ENCODE results near the gene NEK9.
"Not testable (repeated sequence)": the region's sequence is repeated elsewhere in the genome, so short reads cannot be mapped to it uniquely, and the experiment has no call there.

The NEK9 gene

GRCh38 chr14:75107186-75107585 lies 19.7 kb downstream of the NEK9 start:
- no peak for DNase-seq (ENCODE audit: low spot score)

GRCh38 chr14:75101491-75101890 lies 25.4 kb downstream of the NEK9 start:
- no peak for DNase-seq (ENCODE audit: low spot score)

- no peak for DNase-seq (ENCODE audit: low spot score)
Measured at GRCh38 chr14:75098682-75099081, 28.2 kb downstream of the NEK9 start.

DNA sequence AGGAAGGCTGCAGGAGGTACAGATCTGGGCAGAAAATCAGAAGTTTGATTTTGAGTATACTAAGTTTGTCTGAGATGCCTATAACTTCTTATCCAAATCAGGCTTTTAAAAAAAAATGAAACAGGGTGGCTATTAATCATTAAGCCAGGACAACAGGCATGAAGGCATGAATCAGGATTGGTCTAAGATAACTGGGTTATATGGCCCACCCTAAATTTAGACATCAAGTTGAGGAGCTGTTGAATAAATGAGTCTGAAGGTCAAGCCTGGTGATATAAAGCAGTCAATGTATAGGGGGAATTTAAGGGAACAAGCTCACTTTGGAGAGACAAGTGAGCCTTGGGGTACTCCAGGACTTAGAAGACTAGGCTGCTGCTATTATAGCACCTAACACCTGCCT lies 28.6 kb downstream of the NEK9 start:
- no peak for DNase-seq (ENCODE audit: low spot score)

GRCh38 chr14:75096959-75097358 lies 29.9 kb downstream of the NEK9 start:
- DNase-seq (ENCODE audit: low spot score), result no peak

DNA sequence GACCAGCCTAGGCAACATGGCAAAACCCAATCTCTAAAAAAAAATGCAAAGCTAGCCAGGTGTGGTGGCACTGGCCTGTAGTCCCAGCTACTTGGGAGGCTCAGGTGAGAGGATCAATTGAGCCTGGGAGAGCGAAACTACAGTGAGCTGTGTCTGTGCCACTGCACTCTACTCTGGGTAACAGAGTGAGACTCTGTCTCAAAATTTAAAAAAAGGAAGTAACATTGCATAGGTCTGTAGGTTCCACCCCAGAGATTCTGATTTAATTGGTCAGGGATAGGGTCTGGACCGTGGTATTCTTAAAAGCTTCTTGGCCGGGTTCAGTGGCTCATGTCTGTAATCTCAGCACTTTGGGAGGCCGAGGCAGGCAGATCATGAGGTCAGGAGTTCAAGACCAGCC lies 31.2 kb downstream of the NEK9 start:
- no peak for DNase-seq (ENCODE audit: low spot score)

GRCh38 chr14:75094896-75095295 lies 32.0 kb downstream of the NEK9 start:
- DNase-seq (ENCODE audit: low spot score), result no peak

DNA sequence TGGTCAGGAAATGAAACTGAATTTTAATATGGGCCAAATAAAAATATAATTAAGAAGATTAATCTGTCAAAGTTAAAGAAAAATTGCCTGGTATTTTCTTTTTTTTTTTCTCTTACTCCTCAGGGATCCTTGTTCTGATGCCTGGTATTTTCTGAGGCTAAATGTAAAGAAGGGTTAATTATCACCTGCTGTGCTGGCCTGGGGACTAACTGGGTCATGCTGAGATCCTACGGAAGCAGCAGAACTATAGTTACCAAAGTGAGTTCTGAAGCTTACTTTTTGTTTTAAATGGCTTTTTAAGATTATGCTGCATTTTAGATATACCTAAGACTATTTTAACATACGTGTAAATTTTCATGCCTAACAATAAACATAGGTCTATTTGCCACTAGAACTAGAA lies 34.1 kb downstream of the NEK9 start:
- no peak for DNase-seq (ENCODE audit: low spot score)

- DNase-seq (ENCODE audit: low spot score), result no peak
Measured at GRCh38 chr14:75091251-75091650, 35.6 kb downstream of the NEK9 start.

GRCh38 chr14:75090353-75090752 lies 36.5 kb downstream of the NEK9 start:
- DNase-seq (ENCODE audit: low spot score), result no peak

GRCh38 chr14:75088566-75089373 lies 38.1 kb downstream of the NEK9 start:
- peak; percentile 59 for DNase-seq (ENCODE audit: low spot score)

- DNase-seq (ENCODE audit: low spot score), result no peak
Measured at GRCh38 chr14:75088153-75088552, 38.7 kb downstream of the NEK9 start.

DNA sequence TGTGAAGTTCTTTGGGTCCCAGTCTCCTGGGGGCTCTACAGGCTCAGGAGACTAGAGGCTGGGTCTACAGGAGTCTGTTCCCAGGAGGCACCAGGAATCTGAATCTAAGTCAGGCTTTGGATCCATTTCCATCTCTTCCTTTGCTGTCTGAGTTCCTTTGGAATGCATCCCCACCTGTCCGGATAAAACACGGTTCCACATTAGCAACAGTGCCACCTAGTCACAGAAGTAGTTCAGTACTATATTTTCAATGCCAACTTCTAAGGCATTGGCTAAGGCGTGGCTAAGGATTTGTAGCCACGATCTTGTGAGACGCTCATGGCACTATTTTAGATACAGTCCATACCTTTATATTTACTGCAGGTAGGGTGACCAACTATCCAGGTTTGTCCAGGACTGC lies 42.3 kb downstream of the NEK9 start:
- no peak for DNase-seq (ENCODE audit: low spot score)

DNA sequence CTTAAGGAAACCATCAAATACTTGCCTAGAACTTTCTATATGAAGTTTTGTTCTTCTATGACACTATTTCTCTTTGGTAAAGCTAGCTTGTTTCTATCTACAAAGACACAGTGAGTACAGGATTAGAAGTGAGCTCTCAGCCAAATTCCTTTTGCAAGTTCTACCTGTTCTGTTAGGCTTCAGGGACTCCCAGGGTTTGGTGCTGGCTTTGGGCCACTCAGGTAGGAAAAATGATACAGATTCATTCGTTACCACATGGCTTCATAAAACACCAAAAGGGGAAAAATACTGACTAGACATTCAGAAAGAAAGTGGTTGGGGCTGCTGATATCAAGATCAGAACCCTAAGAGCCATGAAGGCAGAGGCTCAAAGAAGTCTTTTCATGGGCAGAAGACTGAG lies 43.6 kb downstream of the NEK9 start:
- no peak for DNase-seq (ENCODE audit: low spot score)

DNA sequence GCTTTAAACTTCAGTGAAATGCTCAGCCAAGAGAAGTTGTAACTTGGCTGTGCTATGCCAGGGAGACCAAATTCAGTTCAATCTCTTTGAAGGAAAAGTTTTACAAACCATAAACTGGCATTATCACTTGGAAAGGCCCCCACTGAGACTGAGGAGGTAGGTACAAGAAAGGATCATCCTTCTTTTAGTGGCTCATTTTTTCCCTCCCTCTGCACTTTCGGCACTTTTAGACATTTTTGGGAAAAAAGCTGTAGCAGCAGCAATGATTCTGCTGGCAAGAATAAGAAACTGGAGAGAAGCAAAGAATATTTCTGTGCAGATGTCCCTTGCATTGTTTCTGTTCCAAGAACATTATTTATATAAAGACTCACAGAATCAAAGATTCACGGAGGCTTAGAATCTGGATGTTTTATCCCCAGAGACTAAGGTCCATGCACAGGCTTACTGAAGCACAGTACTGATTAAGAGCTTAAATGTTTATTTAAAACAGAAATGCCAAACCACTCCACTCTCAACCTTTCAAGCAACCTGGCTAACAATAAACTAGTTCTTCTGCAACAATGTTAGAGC lies 45.1 kb downstream of the NEK9 start:
- DNase-seq (ENCODE audit: low spot score), result no peak

- no peak for DNase-seq (ENCODE audit: low spot score)
Measured at GRCh38 chr14:75079521-75079920, 47.3 kb downstream of the NEK9 start.

DNA sequence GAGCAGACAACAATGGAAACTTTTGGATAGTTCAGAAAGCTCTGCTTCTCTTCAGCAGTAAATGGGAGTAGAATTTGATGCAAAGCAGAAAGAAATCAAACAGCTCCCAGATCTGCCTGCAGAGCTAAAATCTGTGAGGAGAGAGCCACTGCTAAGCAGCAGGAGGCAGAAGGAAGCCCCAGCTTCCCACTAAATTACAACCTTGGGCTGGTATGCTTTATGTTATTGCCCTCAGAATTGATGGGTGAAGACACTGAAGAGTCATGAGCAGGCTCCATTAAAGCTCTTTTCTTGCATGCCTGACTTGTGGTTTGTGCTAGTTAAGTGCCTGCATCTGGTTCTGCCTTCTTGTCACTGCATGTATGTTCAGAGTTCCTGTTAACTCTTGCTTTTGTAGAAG lies 49.1 kb downstream of the NEK9 start:
- no peak for DNase-seq (ENCODE audit: low spot score)

DNA sequence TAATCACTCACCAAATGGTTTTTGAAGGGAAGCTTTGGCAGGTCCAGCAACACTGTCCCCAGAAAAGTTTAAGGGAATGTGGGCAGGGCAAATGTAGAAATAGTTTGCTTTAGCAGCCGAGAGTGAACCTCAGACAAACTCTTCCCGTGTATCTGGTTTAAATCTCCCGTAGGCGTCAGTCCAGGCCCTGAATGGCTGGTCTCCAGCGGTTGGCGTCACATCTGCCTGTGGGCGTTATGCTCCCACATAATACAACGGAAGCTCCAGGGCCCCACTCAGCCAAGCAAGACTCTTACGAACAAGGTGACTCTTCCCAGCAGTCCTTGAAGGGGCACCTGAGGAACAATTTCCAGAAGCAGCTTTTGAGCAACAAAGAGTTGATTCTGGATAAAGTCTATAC lies 56.5 kb downstream of the NEK9 start:
- DNase-seq (ENCODE audit: low spot score), result no peak

DNA sequence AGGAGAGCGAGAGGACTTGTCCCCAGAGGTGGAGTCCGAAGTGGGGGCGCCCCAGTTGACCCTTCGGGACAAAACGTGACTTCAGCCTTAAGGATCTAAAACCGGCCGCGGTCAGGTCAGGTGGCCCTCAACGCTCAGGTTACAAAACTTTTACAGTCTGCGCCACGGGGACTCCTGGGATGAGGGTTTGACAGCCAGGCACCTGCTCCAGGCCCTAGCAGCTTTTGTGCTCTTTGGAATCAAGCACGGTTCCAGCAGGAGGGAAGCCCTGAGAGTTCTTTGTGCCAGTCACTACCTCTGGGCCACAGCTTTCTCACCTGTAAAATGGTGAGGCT lies 57.1 kb downstream of the NEK9 start:
- no peak for DNase-seq (ENCODE audit: low spot score)

GRCh38 chr14:75069121-75069810 lies 57.6 kb downstream of the NEK9 start, which contains the start of gene ZC2HC1C:
Gene ZC2HC1C, plus strand, starts transcription at chr14:75069641. Its CDS starts 933 bp downstream, at chr14:75070574.
- DNase-seq (ENCODE audit: low spot score), result peak; percentile 59

DNA sequence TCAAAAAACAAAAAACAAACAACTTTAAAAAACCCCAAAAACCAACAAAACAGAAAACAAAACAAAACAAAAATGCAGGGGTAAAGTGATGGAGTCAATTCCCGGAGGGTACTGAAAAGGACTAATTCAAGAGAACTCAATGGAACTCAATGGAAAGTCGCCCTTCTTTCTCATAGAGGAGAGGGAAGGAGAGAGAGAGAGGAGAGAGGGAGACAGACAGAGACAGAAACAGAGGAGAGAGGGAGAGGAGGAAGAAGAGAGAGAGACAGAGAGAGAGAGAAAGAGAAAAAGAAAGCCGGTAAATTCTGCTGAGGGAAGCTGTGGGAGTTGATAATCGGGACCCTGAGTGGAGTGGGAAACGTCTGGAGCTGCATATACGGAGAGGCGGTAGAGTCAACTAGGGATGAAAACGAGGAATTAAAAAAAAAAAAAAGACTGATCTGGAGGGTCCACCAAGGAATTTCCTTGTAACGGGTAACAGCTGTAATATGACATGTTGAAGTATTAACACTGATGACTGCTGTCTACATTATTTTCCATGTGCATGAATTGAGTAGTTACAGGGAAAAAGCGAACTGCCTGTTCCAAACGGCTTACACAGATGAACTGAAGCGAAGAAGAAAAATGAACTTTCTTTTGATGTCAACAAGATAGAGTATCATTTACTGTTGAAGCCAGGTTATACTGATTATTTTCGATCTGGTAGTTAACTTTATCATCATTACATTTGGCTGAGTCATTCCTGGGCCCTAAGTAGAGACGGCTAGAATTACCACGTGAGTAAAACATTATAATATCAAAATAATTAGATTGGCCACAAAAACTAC lies 58.3 kb downstream of the NEK9 start:
- no peak for DNase-seq (ENCODE audit: low spot score)

- DNase-seq (ENCODE audit: low spot score), result not testable (repeated sequence)
Measured at GRCh38 chr14:75067765-75068164, 59.1 kb downstream of the NEK9 start.

All from CD4-positive, alpha-beta T cell treated with Interleukin-15 for 4 hours (primary cell).